HG03342 (cell line): ENCODE measurements around the gene RB1.
"Not testable (repeated sequence)": the region's sequence is repeated elsewhere in the genome, so short reads cannot be mapped to it uniquely, and the experiment has no call there.

ENCODE experiments used
- ATAC-seq: cut with Tn5 transposase; IDR thresholded peaks from one replicate; pipeline ENCODE4 v1.9.1; 2021; ENCODE audit warnings: mild to moderate bottlenecking, moderate library complexity; ENCODE audit not compliant: unreplicated experiment

Gene RB1

GRCh38 chr13:48297131-48297786 lies 6.3 kb upstream of the RB1 start:
- no peak for ATAC-seq

GRCh38 chr13:48299591-48299990 lies 4.0 kb upstream of the RB1 start:
- no peak for ATAC-seq

GRCh38 chr13:48302871-48303358 lies 636 bp upstream of the RB1 start:
- peak; percentile 3 for ATAC-seq

- peak; percentile 64 for ATAC-seq
Observed at GRCh38 chr13:48304143-48304876, 759 bp downstream of the RB1 start.

- no peak for ATAC-seq
Observed at GRCh38 chr13:48311223-48311622, 7.7 kb downstream of the RB1 start.

GRCh38 chr13:48315969-48316650 lies 12.6 kb downstream of the RB1 start:
- ATAC-seq = no peak

GRCh38 chr13:48316826-48317510 lies 13.4 kb downstream of the RB1 start:
- no peak for ATAC-seq

GRCh38 chr13:48317511-48318376 lies 14.2 kb downstream of the RB1 start:
- ATAC-seq = no peak

GRCh38 chr13:48318377-48318811 lies 14.8 kb downstream of the RB1 start:
- no peak for ATAC-seq

GRCh38 chr13:48318821-48319511 lies 15.4 kb downstream of the RB1 start:
- no peak for ATAC-seq

- no peak for ATAC-seq
Observed at GRCh38 chr13:48319531-48320398, 16.2 kb downstream of the RB1 start.

- no peak for ATAC-seq
Observed at GRCh38 chr13:48320399-48320790, 16.8 kb downstream of the RB1 start.

GRCh38 chr13:48320891-48321510 lies 17.4 kb downstream of the RB1 start:
- ATAC-seq = no peak

GRCh38 chr13:48322294-48322693 lies 18.7 kb downstream of the RB1 start:
- ATAC-seq = no peak

GRCh38 chr13:48333976-48334375 lies 30.4 kb downstream of the RB1 start:
- no peak for ATAC-seq

- ATAC-seq = no peak
Observed at GRCh38 chr13:48334534-48335127, 31.1 kb downstream of the RB1 start.

- not testable (repeated sequence) for ATAC-seq
Observed at GRCh38 chr13:48339198-48339597, 35.6 kb downstream of the RB1 start.

GRCh38 chr13:48344264-48344663 lies 40.7 kb downstream of the RB1 start:
- no peak for ATAC-seq
